ENCODE data around the gene SKIDA1. TPM values are rescaled to one million over a fixed set of nuclear protein-coding genes. Genes with fewer than 3 reads are reported as not detected.

Gene SKIDA1
- total RNA-seq, 1 donor from 2014 or later: 0.05 TPM

- DNase-seq (ENCODE audit: low spot score): no peak
- Mint-ChIP-seq H3K27ac (peak overlapping the region; percentile 94), H3K4me3 (peak overlapping the region; percentile 82), H3K9me3 (no peaks in the 10 kb centered on the region), H3K27me3 (ENCODE audit: insufficient read depth) (peaks cover 44% of the 10 kb centered on the region), H3K36me3 (ENCODE audit: low read depth) (peaks cover 9% of the 10 kb centered on the region), H3K4me1 (ENCODE audit: low read depth) (peaks cover 34% of the 10 kb centered on the region)
- intact Hi-C loops (cut with micrococcal nuclease): loop anchor here (10.0 kb wide), 3 partner anchors 352 to 1838 kb away; partner anchors contain the start of gene PIP4K2A
Observed at GRCh38 chr10:21526860-21527597, 1.5 kb upstream of the SKIDA1 start.

- Mint-ChIP-seq H3K36me3 (ENCODE audit: low read depth) (peaks cover 9% of the 10 kb centered on the region), H3K27me3 (ENCODE audit: insufficient read depth) (peaks cover 48% of the 10 kb centered on the region), H3K4me1 (ENCODE audit: low read depth) (peaks cover 34% of the 10 kb centered on the region), H3K4me3 (peak overlapping the region; percentile 82), H3K27ac (peak overlapping the region; percentile 94), H3K9me3 (no peaks in the 10 kb centered on the region)
- peak; percentile 34 for DNase-seq (ENCODE audit: low spot score)
- intact Hi-C loops (cut with micrococcal nuclease): loop anchor here (10.0 kb wide), 3 partner anchors 352 to 1838 kb away; partner anchors contain the start of gene PIP4K2A
Observed at GRCh38 chr10:21526188-21526859, 842 bp upstream of the SKIDA1 start.

- no peaks in the 10 kb centered on the region for H3K9me3 Mint-ChIP-seq
- H3K27me3 Mint-ChIP-seq (ENCODE audit: insufficient read depth): peaks cover 46% of the 10 kb centered on the region
- peaks cover 9% of the 10 kb centered on the region for H3K36me3 Mint-ChIP-seq (ENCODE audit: low read depth)
- H3K4me1 Mint-ChIP-seq (ENCODE audit: low read depth): peaks cover 47% of the 10 kb centered on the region
- peak overlapping the region; percentile 85 for H3K4me3 Mint-ChIP-seq
- DNase-seq (ENCODE audit: low spot score): no peak
- intact Hi-C loops (cut with micrococcal nuclease): loop anchor here (1.0 to 10.0 kb wide), 5 partner anchors 7 to 1840 kb away; partner anchors contain the start of gene PIP4K2A
- H3K27ac Mint-ChIP-seq: peak overlapping the region; percentile 91
Observed at GRCh38 chr10:21524526-21525366, 736 bp downstream of the SKIDA1 start.

GRCh38 chr10:21524131-21524525 is 1.4 kb downstream of the SKIDA1 start:
- intact Hi-C loops (cut with micrococcal nuclease): loop anchor here (10.0 kb wide), 3 partner anchors 349 to 1841 kb away; partner anchors contain the start of gene PIP4K2A
- Mint-ChIP-seq H3K36me3 (ENCODE audit: low read depth) (peaks cover 9% of the 10 kb centered on the region), H3K4me1 (ENCODE audit: low read depth) (peaks cover 53% of the 10 kb centered on the region), H3K4me3 (no peak overlapping the region), H3K9me3 (no peaks in the 10 kb centered on the region), H3K27ac (no peak overlapping the region), H3K27me3 (ENCODE audit: insufficient read depth) (peaks cover 46% of the 10 kb centered on the region)
- no peak for DNase-seq (ENCODE audit: low spot score)

- Mint-ChIP-seq H3K36me3 (ENCODE audit: low read depth) (peaks cover 9% of the 10 kb centered on the region), H3K27me3 (ENCODE audit: insufficient read depth) (peaks cover 47% of the 10 kb centered on the region), H3K4me3 (peak overlapping the region; percentile 48), H3K27ac (peak overlapping the region; percentile 59), H3K9me3 (no peaks in the 10 kb centered on the region), H3K4me1 (ENCODE audit: low read depth) (peaks cover 59% of the 10 kb centered on the region)
- intact Hi-C loops (cut with micrococcal nuclease): loop anchor here (10.0 kb wide), 3 partner anchors 349 to 1841 kb away; partner anchors contain the start of gene PIP4K2A
- no peak for DNase-seq (ENCODE audit: low spot score)
Observed at GRCh38 chr10:21523557-21524008, 1.9 kb downstream of the SKIDA1 start.

- Mint-ChIP-seq H3K9me3 (no peaks in the 10 kb centered on the region), H3K36me3 (ENCODE audit: low read depth) (peaks cover 14% of the 10 kb centered on the region), H3K27ac (no peak overlapping the region), H3K27me3 (ENCODE audit: insufficient read depth) (peaks cover 47% of the 10 kb centered on the region), H3K4me1 (ENCODE audit: low read depth) (peaks cover 59% of the 10 kb centered on the region), H3K4me3 (no peak overlapping the region)
- intact Hi-C loops (cut with micrococcal nuclease): loop anchor here (10.0 kb wide), 3 partner anchors 348 to 1842 kb away; partner anchors contain the start of gene PIP4K2A
- DNase-seq (ENCODE audit: low spot score): no peak
Observed at GRCh38 chr10:21522631-21523406, 2.7 kb downstream of the SKIDA1 start.

GRCh38 chr10:21521751-21522533 is 3.5 kb downstream of the SKIDA1 start:
- Mint-ChIP-seq H3K27me3 (ENCODE audit: insufficient read depth) (peaks cover 48% of the 10 kb centered on the region), H3K9me3 (no peaks in the 10 kb centered on the region)
- intact Hi-C loops (cut with micrococcal nuclease): loop anchor here (10.0 kb wide), 3 partner anchors 347 to 1843 kb away; partner anchors contain the start of gene PIP4K2A

GRCh38 chr10:21520949-21521348 is 4.5 kb downstream of the SKIDA1 start:
- no peak for DNase-seq (ENCODE audit: low spot score)
- H3K27me3 Mint-ChIP-seq (ENCODE audit: insufficient read depth): peaks cover 49% of the 10 kb centered on the region
- H3K4me1 Mint-ChIP-seq (ENCODE audit: low read depth): peaks cover 53% of the 10 kb centered on the region
- H3K36me3 Mint-ChIP-seq (ENCODE audit: low read depth): peaks cover 11% of the 10 kb centered on the region
- no peaks in the 10 kb centered on the region for H3K9me3 Mint-ChIP-seq
- intact Hi-C loops (cut with micrococcal nuclease): loop anchor here (1.0 to 10.0 kb wide), 4 partner anchors 12 to 1844 kb away; partner anchors contain the start of gene PIP4K2A
- no peak overlapping the region for H3K27ac Mint-ChIP-seq
- no peak overlapping the region for H3K4me3 Mint-ChIP-seq

More at GRCh38 chr10:21521751-21522533, 3.5 kb downstream of the SKIDA1 start:
- peaks cover 16% of the 10 kb centered on the region for H3K36me3 Mint-ChIP-seq (ENCODE audit: low read depth)
- H3K27ac Mint-ChIP-seq: no peak overlapping the region
- no peak overlapping the region for H3K4me3 Mint-ChIP-seq
- DNase-seq (ENCODE audit: low spot score): no peak
- peaks cover 57% of the 10 kb centered on the region for H3K4me1 Mint-ChIP-seq (ENCODE audit: low read depth)

GRCh38 chr10:21520509-21520908 is 5.0 kb downstream of the SKIDA1 start:
- peaks cover 55% of the 10 kb centered on the region for H3K4me1 Mint-ChIP-seq (ENCODE audit: low read depth)

GRCh38 chr10:21519941-21520436 is 5.5 kb downstream of the SKIDA1 start:
- H3K36me3 Mint-ChIP-seq (ENCODE audit: low read depth): peaks cover 11% of the 10 kb centered on the region
- H3K27ac Mint-ChIP-seq: peak overlapping the region; percentile 6
- H3K9me3 Mint-ChIP-seq: no peaks in the 10 kb centered on the region
- peaks cover 57% of the 10 kb centered on the region for H3K27me3 Mint-ChIP-seq (ENCODE audit: insufficient read depth)
- intact Hi-C loops (cut with micrococcal nuclease): loop anchor here (1.0 to 10.0 kb wide), 9 partner anchors 13 to 1845 kb away; partner anchors contain the start of genes MSRB2 and PIP4K2A
- no peak for DNase-seq (ENCODE audit: low spot score)
- peak overlapping the region; percentile 88 for H3K4me3 Mint-ChIP-seq
- peaks cover 52% of the 10 kb centered on the region for H3K4me1 Mint-ChIP-seq (ENCODE audit: low read depth)

More at GRCh38 chr10:21520509-21520908, 5.0 kb downstream of the SKIDA1 start:
- H3K9me3 Mint-ChIP-seq: no peaks in the 10 kb centered on the region
- H3K36me3 Mint-ChIP-seq (ENCODE audit: low read depth): peaks cover 11% of the 10 kb centered on the region
- intact Hi-C loops (cut with micrococcal nuclease): loop anchor here (1.0 to 10.0 kb wide), 4 partner anchors 13 to 1844 kb away; partner anchors contain the start of gene PIP4K2A
- no peak for DNase-seq (ENCODE audit: low spot score)
- peak overlapping the region; percentile 88 for H3K4me3 Mint-ChIP-seq
- H3K27ac Mint-ChIP-seq: no peak overlapping the region
- H3K27me3 Mint-ChIP-seq (ENCODE audit: insufficient read depth): peaks cover 53% of the 10 kb centered on the region
